Measurements from ENCODE around the gene INPP4B.
"Not testable (repeated sequence)": the region's sequence is repeated elsewhere in the genome, so short reads cannot be mapped to it uniquely, and the experiment has no call there.

INPP4B gene

DNA sequence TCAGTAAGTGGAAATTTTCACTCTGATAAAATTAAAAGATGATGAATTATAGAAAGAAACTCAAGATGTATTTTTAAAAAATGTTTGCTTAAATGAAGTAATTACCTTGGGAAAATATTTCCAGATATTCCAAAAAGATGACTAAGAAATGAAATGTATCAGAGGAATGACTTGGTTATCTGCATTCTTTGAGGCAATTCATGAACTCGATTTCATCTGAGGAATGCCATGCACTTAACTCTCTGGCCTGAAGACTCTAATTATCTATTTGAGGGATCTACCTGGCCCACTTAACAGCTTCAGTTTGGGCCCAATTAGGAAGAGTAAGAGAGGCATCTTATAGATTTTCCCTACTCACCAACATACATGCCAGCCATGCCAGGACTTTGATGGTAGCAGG is 182.3 kb downstream of the INPP4B start:
- no peak for DNase-seq

- DNase-seq = no peak
Observed at GRCh38 chr4:142660728-142661127, 185.4 kb downstream of the INPP4B start.

DNA sequence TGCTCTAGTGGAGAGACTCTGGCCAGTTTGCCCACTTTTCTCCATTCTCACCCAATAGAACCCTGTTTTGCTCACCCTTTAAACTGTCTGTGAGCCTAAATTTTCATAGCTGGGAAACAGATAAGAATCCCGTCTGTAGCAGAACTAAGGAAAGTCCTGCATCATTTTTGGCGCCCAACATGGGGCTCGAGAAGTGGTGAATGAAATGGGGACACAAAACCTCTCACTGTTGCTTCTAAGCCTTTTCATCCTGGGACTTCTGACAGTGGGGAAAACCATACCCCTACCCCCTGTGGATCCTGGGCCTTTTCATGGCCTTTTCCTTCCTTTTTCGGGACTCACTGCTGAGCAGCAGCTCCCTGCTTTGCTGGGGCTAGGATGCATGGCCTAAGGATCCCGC is 189.9 kb downstream of the INPP4B start:
- no peak for DNase-seq

DNA sequence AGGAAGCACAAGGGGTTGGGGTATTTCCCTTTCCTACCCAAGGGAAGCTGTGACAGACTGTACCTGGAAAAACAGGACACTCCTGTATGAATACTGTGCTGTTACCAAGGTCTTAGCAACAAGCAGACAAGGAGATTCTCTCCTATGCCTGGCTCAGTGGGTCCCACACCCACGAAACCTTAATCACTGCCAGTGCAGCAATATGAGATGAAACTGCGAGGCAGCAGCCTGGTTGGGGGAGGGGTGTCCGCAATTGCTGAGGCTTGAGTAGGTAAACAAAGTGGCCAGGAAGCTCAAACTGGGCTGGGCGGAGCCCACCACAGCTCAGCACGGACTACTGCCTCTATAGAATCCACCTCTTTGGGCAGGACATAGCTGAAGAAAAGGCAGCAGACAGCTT is 197.7 kb downstream of the INPP4B start:
- DNase-seq = no peak

- no peak for DNase-seq
Observed at GRCh38 chr4:142645475-142646108, 200.5 kb downstream of the INPP4B start.

- not testable (repeated sequence) for DNase-seq
Observed at GRCh38 chr4:142644628-142645027, 201.5 kb downstream of the INPP4B start.

DNA sequence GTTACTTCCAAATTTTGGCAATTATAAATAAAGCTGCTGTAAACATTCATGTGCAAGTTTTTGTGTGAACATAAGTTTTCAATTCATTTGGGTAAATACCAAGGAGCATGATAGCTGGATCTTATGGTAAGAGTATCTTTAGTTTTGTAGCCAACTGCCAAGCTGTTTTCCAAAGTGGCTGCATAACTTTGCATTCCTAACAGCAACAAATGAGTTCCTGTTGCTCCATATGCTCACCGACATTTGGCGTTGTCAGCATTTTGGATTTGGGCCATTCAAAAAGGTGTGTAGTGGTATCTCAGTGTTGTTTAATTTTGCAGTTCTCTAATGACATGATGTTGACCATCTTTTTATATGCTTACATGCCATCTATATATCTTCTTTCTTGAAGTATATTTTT is 208.5 kb downstream of the INPP4B start:
- DNase-seq = no peak

DNA sequence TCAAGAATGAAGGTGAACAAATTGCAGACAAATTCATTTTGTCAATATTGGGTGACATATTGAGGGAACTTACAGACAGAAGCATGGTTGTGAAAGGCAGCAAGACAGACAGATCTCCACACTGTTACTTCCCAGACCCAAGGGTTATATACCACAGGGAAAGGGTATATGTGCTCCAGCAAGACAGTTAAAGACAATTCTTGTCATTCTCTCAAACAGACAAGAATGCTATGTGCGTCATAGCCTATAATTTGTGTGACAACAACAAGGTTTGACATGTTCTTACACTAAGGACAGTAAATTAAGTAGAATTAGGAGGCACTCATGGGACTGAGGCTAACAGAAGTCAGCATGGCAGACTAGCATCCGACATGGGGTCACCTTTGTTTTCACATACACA is 214.3 kb downstream of the INPP4B start:
- DNase-seq = no peak

- DNase-seq = no peak
Observed at GRCh38 chr4:142615324-142615665, 230.8 kb downstream of the INPP4B start.

DNA sequence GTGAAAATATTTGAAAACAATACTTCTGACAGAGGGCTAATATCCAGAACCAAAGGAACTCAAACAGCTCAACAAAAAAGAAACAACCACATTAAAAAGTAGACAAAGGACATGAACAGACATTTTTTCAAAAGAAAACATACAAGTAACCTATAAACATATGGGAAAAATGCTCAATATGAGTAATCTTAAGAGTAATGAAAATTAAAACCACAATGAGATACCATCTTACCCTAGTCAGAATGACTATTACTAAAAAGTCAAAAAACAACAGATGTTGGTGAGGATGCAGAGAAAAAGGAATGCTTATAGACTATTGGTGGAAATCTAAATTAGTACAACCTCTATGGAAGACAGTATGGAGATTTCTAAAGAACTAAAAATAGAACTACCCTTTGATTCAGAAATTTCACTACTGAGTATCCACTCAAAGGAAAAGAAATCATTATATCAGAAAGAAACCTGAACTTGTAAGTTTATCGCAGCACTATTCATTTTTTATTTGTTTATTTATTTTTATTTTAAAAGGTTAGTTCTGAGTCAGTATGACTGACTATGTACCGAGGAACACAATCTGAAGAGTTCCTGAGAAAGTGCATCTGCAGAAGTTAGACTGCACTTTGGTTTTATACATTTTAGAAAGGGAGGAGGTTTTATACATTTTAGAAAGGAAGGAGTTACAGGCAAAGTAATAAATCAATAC is 231.3 kb downstream of the INPP4B start:
- DNase-seq = no peak

GRCh38 chr4:142607976-142608375 is 238.1 kb downstream of the INPP4B start:
- no peak for DNase-seq

GRCh38 chr4:142600952-142601351 is 245.1 kb downstream of the INPP4B start:
- DNase-seq = no peak

DNA sequence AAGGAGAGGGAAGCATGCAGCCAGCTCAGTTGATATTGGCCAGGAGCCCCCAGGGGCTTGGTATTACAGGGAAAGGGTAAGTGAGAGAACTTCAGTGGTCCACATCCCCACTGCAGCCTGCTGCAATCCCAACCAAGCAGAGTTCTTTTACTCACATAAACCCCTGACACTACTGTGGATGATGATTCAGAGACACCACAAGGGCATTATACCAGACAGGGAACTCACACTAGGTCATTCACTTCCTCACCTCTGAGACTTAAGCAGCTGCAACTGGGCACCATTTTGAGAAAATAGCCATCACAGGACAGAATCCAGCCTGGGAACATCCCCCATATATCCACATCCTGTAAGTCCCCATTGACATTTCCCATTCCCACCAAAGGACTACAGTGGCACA is 248.0 kb downstream of the INPP4B start:
- no peak for DNase-seq

- no peak for DNase-seq
Observed at GRCh38 chr4:142596595-142596994, 249.5 kb downstream of the INPP4B start.

DNA sequence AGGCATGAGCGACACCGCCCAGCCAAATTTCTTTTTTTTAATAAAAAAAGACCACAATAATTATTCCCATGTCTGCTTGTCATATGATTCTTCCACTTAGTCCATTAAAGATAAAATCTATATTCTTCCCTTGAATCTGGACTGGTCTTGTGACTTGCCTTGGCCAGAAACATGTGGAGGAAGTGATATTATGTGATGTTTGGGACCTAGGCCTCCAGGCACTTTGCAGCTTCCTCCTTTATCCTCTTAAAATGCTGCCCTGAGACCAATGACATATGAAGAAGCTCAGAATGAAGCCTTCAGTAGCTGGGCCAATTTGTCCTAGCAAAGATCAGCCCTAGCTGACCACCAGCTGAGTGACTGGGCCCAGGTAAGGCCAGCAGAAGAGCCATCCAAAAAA is 250.0 kb downstream of the INPP4B start:
- no peak for DNase-seq

DNA sequence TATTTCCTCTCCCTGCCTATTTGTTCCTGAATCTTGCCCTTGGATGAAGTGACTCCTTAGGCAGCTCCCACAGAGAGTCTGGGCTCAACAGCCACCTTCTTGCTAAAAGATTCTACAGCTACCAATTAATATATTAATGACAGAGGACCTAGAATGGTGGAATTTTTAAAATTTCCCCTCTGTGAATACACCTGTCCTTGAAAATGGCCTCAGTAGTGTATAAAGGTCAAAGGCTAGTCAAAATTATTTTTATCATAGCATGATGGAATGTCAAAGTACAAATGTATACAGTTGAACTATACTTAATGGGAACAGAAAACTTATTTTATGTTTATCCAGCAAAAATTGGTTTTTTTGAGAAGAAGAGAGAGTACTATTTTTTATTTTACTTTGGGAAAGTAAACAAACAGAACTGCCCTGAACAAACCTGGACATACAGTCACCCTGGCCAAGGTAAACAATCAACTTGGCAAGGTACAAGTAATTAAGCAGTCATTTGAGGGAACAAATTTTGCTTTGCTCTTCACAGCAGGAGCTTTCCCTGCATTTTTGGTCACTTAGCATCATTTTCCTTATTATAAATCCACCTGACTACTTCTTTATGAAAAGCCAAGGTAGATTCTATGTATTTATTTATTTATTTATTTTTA is 250.8 kb downstream of the INPP4B start:
- no peak for DNase-seq

DNA sequence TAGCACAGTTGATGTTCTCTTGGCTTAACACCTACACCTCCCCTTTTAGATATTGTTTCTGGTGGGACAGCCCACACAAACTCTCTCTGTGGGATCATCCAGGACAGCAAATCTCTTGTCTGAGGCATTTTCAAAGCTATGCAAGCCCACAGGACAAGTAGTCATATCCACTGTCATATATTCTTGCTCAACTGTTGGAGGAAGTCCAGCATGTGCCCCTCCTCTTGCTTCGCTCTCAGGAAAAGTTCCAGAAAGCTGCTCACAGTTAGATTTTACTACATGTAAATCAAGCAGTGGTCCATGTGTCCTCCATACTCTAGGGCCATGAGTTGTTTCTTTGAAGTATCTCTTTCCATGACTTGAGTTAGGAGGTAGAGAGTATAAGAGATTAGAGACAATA is 260.7 kb downstream of the INPP4B start:
- DNase-seq = no peak

DNA sequence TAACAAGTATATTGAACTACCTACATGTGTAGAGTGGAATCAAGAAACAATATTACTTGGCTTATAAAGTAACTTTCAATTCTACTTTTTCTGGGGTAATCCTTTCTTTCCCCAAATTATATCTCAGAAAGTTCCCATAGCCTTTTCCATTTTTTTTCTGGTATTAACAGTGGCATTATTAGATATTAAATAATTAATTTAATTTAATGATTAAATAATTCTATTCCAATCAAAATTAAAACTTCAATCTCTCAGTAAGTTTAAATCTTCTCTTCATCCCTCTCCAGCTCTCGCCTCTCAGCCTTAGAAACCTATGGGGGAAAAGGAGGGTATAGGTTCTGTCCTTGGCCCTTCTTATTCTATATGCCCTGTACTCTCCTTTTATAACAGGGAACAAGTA is 262.4 kb downstream of the INPP4B start:
- DNase-seq = no peak

DNA sequence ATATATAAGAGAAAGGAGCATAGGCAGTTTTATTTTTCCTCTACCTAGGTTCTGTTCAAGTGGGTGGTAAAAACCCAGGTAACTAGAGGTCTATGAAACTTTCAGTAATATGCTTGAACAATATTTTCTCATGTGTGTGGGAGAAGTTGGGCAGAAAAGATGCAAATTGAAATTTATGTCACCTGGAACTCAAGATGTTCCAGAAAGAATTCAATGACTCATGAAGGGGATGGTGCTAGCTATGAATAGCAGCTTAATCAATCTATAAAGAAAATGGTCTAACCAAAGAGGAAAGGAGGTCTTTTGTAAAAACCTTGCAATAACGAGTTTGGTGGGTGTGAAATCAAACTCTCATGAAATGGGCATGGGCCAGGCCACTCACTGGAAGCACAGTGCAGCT is 263.8 kb downstream of the INPP4B start:
- DNase-seq = no peak

DNA sequence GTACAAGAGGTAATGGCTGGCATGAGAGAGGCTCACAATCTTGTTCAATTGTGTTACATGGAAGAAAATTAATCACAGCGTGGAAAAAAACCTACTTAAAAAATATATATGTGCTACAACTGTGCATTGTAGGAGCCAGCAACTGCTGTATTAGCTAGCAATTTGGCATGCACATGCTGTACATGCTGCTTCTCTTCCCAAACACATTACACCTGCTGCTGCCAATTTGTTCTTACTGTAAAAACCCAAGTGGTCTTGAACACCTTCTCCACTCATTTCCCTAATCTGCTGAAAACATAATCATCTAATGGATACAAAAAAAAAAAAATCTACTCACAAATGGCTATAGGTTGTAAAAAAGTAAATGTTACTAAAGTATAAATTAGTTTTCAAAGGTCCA is 264.2 kb downstream of the INPP4B start:
- no peak for DNase-seq

DNA sequence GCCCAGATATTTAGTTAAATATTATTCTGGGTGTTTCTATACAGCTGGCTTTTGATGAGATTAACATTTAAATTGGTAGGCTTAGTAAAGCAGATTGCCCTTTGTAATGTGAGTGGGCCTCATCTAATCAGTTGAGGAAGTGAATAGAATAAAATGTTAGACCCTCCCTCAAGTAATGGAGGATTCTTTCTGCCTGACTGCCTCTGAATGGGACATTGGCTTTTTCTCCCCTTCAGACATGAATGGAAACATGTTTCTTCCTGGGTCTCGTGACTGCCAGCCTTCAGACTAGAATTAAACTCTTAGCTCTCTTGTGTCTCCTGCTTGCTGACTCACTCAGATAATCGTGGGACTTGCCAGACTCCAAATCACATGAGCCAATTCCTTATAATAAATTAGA is 266.7 kb downstream of the INPP4B start:
- DNase-seq = no peak

GRCh38 chr4:142574306-142574705 is 271.8 kb downstream of the INPP4B start:
- no peak for DNase-seq

DNA sequence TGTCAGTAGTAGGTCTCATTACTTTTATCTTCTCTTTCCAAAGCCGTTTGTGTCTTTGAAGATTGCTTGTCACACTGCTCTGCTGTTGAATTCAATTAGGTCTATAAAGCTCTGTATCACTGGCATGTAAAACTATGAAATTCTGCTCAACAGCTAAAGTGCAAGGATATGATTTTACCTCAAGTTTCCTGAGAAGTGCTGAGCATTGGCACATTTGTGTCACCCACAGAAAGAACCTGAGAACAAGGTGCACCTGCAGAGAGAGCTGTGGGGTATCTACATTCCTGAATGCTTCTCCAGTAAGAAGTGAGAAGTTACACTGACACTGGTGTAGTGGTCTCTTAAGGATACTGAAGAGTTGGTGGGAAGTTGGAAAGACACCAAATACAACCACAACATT is 274.0 kb downstream of the INPP4B start:
- DNase-seq = no peak

DNA sequence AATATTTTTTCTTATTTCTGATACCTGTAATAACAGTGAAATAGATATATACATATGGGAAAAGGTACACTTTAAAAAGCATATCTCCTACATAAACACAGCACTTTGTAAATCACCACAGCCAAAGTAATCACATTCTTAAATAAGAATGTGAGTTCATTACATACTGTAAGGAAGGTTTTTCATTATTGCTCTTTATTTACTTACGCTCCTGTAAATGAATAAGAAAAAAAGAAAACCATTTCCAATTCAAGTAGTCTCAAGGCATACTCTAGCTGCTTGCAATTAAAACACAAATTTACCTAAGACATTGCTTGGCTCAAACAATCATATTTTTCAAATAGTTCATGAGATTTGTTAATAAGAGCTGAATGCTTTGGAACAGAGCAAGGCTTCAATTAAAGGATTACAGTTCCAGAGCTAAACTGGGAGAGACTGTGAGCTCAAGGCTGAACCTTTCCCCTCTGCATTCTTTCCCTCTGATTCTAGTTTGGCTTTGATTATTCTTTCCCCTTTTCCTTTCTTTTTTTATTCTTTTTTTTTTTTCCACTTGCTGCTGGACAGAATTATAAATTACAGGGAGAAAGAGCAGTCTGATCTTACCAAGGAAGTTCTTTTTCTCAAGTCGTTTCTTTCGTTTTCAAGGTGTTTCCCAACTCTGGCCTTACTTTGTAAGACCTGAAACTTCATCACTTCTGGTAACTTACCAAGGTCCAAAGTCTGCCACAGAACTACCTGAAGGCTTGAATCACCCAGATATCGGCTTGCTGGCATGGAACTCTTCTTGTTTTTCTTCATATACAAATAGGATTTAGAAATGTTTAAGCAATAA is 278.3 kb downstream of the INPP4B start:
- DNase-seq = no peak

All from NCI-H446 treated with DMSO at 0.1 percent for 48 hours (cell line).